Retinal pigment epithelial cell (primary cell): ENCODE measurements around the gene ZNF236.

Experiments
- DNase-seq: peaks from one replicate; pipeline ENCODE4 v3.0.0-alpha.2; 2010; ENCODE audit warnings: low read depth
- H3K4me3 ChIP-seq: 2 replicates; pipeline ENCODE4 v1.5.1; 2011; ENCODE audit warnings: mild to moderate bottlenecking, low read length, control low read depth, moderate library complexity
- CTCF ChIP-seq: conservative IDR thresholded peaks from 2 replicates; pipeline ENCODE4 v1.5.1; 2011; ENCODE audit warnings: low read depth, low read length, control low read depth, inconsistent platforms

ZNF236 gene

GRCh38 chr18:77001979-77002378, 179.6 kb downstream of the ZNF236 start:
- TF ChIP-seq CTCF = no peak
- no peak overlapping the region for H3K4me3 ChIP-seq
- no peak for DNase-seq

DNA sequence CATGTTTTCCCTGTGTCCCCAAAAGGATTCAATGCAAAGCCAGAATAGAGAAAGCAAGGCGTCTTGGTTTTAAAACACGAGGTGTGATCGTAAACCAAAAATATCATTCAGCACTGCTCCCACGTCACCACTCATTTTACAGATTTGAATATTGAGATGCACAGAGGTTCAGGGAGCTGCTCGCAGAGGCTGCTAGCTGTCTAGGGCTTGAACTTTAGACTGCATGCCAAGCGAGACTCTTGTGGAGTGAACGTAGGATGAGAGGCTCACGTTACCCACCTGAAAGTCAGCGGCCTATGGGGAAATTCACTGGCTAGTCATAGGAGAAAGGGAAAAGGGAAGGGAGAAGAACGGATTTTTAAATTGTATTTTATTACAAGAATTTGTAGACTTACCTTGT, 180.1 kb downstream of the ZNF236 start:
- no peak overlapping the region for H3K4me3 ChIP-seq
- no peak for DNase-seq
- no peak for TF ChIP-seq CTCF

GRCh38 chr18:77003316-77003715, 181.0 kb downstream of the ZNF236 start:
- no peak for DNase-seq
- TF ChIP-seq CTCF = no peak
- no peak overlapping the region for H3K4me3 ChIP-seq

DNA sequence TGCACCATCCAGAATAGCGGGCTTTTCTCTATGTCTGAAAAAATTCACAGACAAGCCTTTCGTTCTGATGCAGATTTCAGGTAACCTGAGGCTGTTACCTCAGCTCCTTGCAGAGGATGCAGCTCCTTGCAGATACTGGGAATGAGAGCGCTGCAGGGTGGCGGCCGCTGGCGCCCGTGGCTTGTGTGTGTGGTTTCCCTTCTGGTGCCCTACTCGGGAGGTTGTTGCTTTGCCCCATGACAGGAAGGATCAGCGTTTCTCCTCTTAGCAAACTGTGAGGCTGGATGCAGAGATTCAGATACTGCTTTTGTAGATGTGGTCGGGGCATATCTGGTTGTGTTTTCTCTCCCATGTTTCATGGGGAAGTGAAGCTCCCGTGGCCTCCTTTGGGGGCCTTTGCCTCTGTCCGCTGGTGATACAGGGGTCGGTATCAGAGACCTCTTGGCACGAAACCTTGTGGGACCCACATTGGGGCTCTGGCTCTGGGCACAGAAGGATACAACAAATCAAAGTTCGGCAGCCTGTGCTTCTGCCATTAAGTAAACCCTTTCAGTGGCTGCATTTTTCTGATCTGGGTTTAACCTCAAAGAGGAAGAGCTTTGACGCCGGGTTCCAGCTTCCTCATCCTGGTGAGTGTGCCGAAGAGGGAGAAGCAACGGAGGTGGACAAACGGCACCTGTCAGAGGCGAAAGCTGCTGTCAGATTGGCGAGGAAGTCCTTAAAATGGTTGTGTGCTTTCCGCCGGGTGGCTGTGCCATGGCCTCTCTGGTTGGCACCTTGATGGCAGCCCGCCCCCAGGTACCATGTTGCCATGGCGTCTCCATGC, 182.4 kb downstream of the ZNF236 start:
- H3K4me3 ChIP-seq = no peak overlapping the region
- no peak for TF ChIP-seq CTCF
- DNase-seq = no peak

DNA sequence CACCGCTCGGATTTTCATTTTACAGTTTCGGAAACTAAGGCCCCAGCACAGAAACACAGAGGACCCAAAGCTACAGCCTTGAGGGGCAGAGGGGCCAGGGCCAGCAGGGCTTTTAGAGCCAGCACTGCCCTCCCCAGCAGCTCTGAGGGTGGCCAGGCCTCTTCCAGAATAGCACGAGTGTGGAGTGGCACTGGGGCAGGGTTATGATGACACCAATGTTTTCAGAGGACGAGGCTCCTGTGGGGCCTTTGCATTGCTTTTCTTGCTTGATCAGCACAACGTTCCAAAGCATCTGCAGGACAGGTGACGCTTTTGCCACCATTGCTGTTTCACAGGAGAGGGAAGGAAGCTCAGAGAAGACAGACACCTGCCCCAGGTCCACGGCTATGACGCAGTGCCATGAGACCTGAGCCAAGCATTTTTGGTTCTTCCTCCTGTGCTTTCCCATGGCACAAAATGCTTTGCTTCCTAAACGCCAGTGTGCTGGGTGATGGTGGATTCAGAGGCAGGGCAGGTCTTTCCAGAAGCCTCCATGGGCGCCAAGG, 183.4 kb downstream of the ZNF236 start:
- H3K4me3 ChIP-seq = no peak overlapping the region

GRCh38 chr18:77006305-77007175, 184.2 kb downstream of the ZNF236 start:
- no peak for DNase-seq
- no peak for TF ChIP-seq CTCF
- H3K4me3 ChIP-seq = no peak overlapping the region

More for the DNA sequence above, 183.4 kb downstream of the ZNF236 start:
- no peak for TF ChIP-seq CTCF
- DNase-seq = no peak

- no peak for DNase-seq
- no peak overlapping the region for H3K4me3 ChIP-seq
- TF ChIP-seq CTCF = no peak
Measured at GRCh38 chr18:77007251-77007650, 184.9 kb downstream of the ZNF236 start.
